Endothelial cell of umbilical vein (primary cell): ENCODE measurements around the gene EFCC1. TPM values are rescaled to one million over a fixed set of nuclear protein-coding genes. Genes with fewer than 3 reads are reported as not detected.

Experiments
- BruUV-seq: library from RNA; stranded (reverse); fragments of 400-500 nt; replicated peaks from 2 replicates; lab custom pipeline; 2021; lab: Mats Ljungman, UMichigan
- CTCF ChIA-PET: fragments of 300-600, 350-600 bp; sonication (Branson Sonifier 250); formaldehyde crosslinking; loops from one replicate; lab custom pipeline; 2021; ENCODE audit warnings: antibody characterized with exemption, inconsistent platforms; lab: Charles Lee
- POLR2A ChIA-PET: fragments of 300-600, 350-600 bp; sonication (Branson Sonifier 250); formaldehyde crosslinking; loops from one replicate; lab custom pipeline; 2021; ENCODE audit warnings: antibody characterized with exemption, inconsistent platforms; lab: Charles Lee
- DNase-seq: peaks from one replicate; pipeline ENCODE4 v3.0.0-alpha.2; 2011; ENCODE audit warnings: low read depth, low spot score
- FAIRE-seq: peaks from 2 replicates; lab custom pipeline; 2011; peaks lifted over from hg19 to GRCh38; lab: Jason Lieb, UNC
- H2AFZ ChIP-seq: 2 replicates; pipeline ENCODE4 v1.6.0; 2012; ENCODE audit warnings: low read depth, low read length, control low read depth, inconsistent platforms
- H3K27ac ChIP-seq: 2 replicates; pipeline ENCODE4 v1.5.1; 2011; ENCODE audit warnings: low read depth, mild to moderate bottlenecking, control low read depth, low read length, moderate library complexity; ENCODE audit not compliant: insufficient read depth
- H3K27me3 ChIP-seq, 2 experiments: 2 replicates each; pipeline versions ENCODE4 v1.6.0 to v1.6.1; 2011; ENCODE audit warnings: low read length in 2 of 2, mixed read lengths in 1 of 2; ENCODE audit not compliant: control insufficient read depth in 2 of 2, insufficient read depth in 2 of 2
- H3K36me3 ChIP-seq, 2 experiments: 2 replicates in 1 of 2; 3 replicates in 1 of 2; pipeline ENCODE4 v1.5.1; 2011; ENCODE audit warnings: low read length in 2 of 2, mild to moderate bottlenecking in 1 of 2, moderate library complexity in 1 of 2; ENCODE audit not compliant: control insufficient read depth in 2 of 2, insufficient read depth in 2 of 2; ENCODE audit errors: extremely low read depth in 1 of 2
- H3K4me1 ChIP-seq: 3 replicates; pipeline ENCODE4 v1.5.1; 2011; ENCODE audit warnings: mild to moderate bottlenecking, low read length; ENCODE audit not compliant: control insufficient read depth, insufficient read depth; ENCODE audit errors: extremely low read depth
- H3K4me2 ChIP-seq: 2 replicates; pipeline ENCODE4 v1.6.1; 2011; ENCODE audit warnings: low read length, control low read depth, mixed read lengths; ENCODE audit not compliant: insufficient read depth
- H3K4me3 ChIP-seq, 3 experiments: fragments of 200-600 bp in 1 of 3; sonication (generic), shearing (Covaris generic) in 1 of 3; replicated peaks in 1 of 3; 2 replicates each; pipeline ENCODE4 v1.5.1; 2011 to 2016; ENCODE audit warnings: control low read depth in 3 of 3, low read length in 3 of 3, mild to moderate bottlenecking in 2 of 3, inconsistent platforms in 1 of 3, low read depth in 1 of 3, moderate library complexity in 1 of 3; ENCODE audit not compliant: insufficient read depth in 1 of 3
- H3K79me2 ChIP-seq: 2 replicates; pipeline ENCODE4 v1.6.0; 2012; ENCODE audit warnings: low read length, inconsistent platforms; ENCODE audit not compliant: control insufficient read depth, insufficient read depth
- H3K9ac ChIP-seq: replicated peaks from 2 replicates; pipeline ENCODE3; 2011; ENCODE audit warnings: low read length, control low read depth; ENCODE audit not compliant: insufficient read depth; ENCODE audit errors: extremely low read depth
- H3K9me1 ChIP-seq: replicated peaks from 3 replicates; pipeline ENCODE4 v1.6.0; 2011; ENCODE audit warnings: mild to moderate bottlenecking, low read length; ENCODE audit not compliant: control insufficient read depth, insufficient read depth; ENCODE audit errors: extremely low read depth
- H3K9me3 ChIP-seq: replicated peaks from 2 replicates; pipeline ENCODE4 v1.5.1; 2012; ENCODE audit warnings: low read length, inconsistent platforms; ENCODE audit not compliant: control insufficient read depth, insufficient read depth
- H4K20me1 ChIP-seq: replicated peaks from 2 replicates; pipeline ENCODE3; 2011; ENCODE audit warnings: mild to moderate bottlenecking, low read length; ENCODE audit not compliant: control insufficient read depth, insufficient read depth; ENCODE audit errors: extremely low read depth
- CTCF ChIP-seq, 2 donors: IDR thresholded peaks; 1 replicate in 1 of 2; 2 replicates in 1 of 2; pipeline ENCODE4 v1.5.1; 2011; ENCODE audit warnings: low read length in 2 of 2, mild to moderate bottlenecking in 2 of 2, moderate library complexity in 2 of 2, control low read depth in 1 of 2, inconsistent platforms in 1 of 2, low read depth in 1 of 2; ENCODE audit not compliant: insufficient read depth in 1 of 2; ENCODE audit errors: extremely low read depth in 1 of 2
- EZH2 ChIP-seq: IDR thresholded peaks from 2 replicates; pipeline ENCODE4 v1.6.1; 2012; ENCODE audit warnings: borderline replicate concordance, low read depth, mild to moderate bottlenecking, moderate library complexity, low read length, inconsistent platforms; ENCODE audit not compliant: severe bottlenecking
- FOS ChIP-seq: IDR thresholded peaks from 2 replicates; pipeline ENCODE4 v1.6.1; 2011; ENCODE audit warnings: mild to moderate bottlenecking, low read length, moderate library complexity, borderline replicate concordance; ENCODE audit not compliant: insufficient read depth
- GATA2 ChIP-seq: IDR thresholded peaks from 2 replicates; pipeline ENCODE4 v1.7.0; 2011; ENCODE audit warnings: low read depth, mild to moderate bottlenecking, moderate library complexity, mixed read lengths, low read length; ENCODE audit not compliant: insufficient read length, insufficient read depth
- JUN ChIP-seq: IDR thresholded peaks from 2 replicates; pipeline ENCODE4 v1.6.1; 2011; ENCODE audit warnings: borderline replicate concordance, low read depth; ENCODE audit not compliant: insufficient read length, insufficient read depth
- MAX ChIP-seq: IDR thresholded peaks from 2 replicates; pipeline ENCODE4 v1.6.1; 2011; ENCODE audit not compliant: insufficient read depth, insufficient read length
- MYC ChIP-seq: IDR thresholded peaks from one replicate; pipeline ENCODE4 v1.6.1; 2011; ENCODE audit warnings: mild to moderate bottlenecking, low read depth, low read length
- POLR2A ChIP-seq: IDR thresholded peaks from 2 replicates; pipeline ENCODE4 v1.6.1; 2012; ENCODE audit warnings: low read depth, mild to moderate bottlenecking, control low read depth, low read length
- POLR2AphosphoS5 ChIP-seq: IDR thresholded peaks from 2 replicates; pipeline ENCODE4 v1.6.1; 2012; ENCODE audit warnings: low read depth, mild to moderate bottlenecking, control low read depth, low read length, moderate library complexity; ENCODE audit not compliant: insufficient read depth
- dilution Hi-C: fragments of 300-500 bp; cut with MboI; formaldehyde crosslinking; loops from one replicate; pipeline ENCODE4 v1.15.0; 2019; ENCODE audit warnings: low sequenced_read_pairs; ENCODE audit not compliant: extremely low pct_ligation_motif_present
- intact Hi-C: fragments of 100-400 bp; cut with micrococcal nuclease; formaldehyde crosslinking; loops from one replicate; pipeline ENCODE4 v1.10.0; 2022
- polyA plus RNA-seq, 4 experiments: library from polyadenylated mRNA; depleted of rRNA in 3 of 4; stranded (reverse) in 3 of 4; unstranded in 1 of 4; fragments of >200 nt; gene quantifications; 2 replicates each; pipeline versions ENCODE4 v1.2.1 to v1.2.3, GENCODE V29; 2011 to 2012; ENCODE audit warnings: missing spikeins in 1 of 4
- total RNA-seq: library from RNA; stranded (reverse); gene quantifications from 2 replicates; pipeline ENCODE4 v1.2.3, GENCODE V29; 2021

The EFCC1 gene
- total and polyA plus RNA-seq, 2 donors (not counting 3 experiments of a cell fraction or from before 2014, with no cell fraction given): 0.73 to 1.3 TPM

- CTCF ChIA-PET: interaction anchor here (0.7 to 5.0 kb wide), 7 partner anchors 9 to 139 kb away, joined by 3 to 34 read pairs (median 4); partner anchors contain the start of gene CFAP92
Observed at GRCh38 chr3:129023008-129023358, 21.9 kb downstream of the EFCC1 start.

More at GRCh38 chr3:129023008-129023358, 21.9 kb downstream of the EFCC1 start:
- DNase-seq (no peak), FAIRE-seq (no peak)
- H3K36me3 ChIP-seq: no peaks in the 10 kb centered on the region
- no peak overlapping the region for H3K4me3 ChIP-seq
- TF ChIP-seq CTCF (IDR thresholded peaks at IDR 0.05; ENCODE audit: extremely low read depth in 1 of 2, insufficient read depth in 1 of 2, low read depth in 1 of 2, low read length in 2 of 2) (no peak), MYC (no peak), EZH2 (no peak), POLR2A (no peak), MAX (no peak), GATA2 (no peak), POLR2AphosphoS5 (no peak), FOS (no peak), JUN (no peak)
- intact Hi-C loops: no loop called here
- no peak overlapping the region for H2AFZ ChIP-seq
- H3K27me3 ChIP-seq: no peaks in the 10 kb centered on the region
- no TSS peak for BruUV-seq
- no peaks in the 10 kb centered on the region for H3K9me1 ChIP-seq
- H4K20me1 ChIP-seq: no peaks in the 10 kb centered on the region
- H3K4me2 ChIP-seq: no peak overlapping the region
- no peaks in the 10 kb centered on the region for H3K9me3 ChIP-seq
- dilution Hi-C loops: no loop called here
- H3K4me1 ChIP-seq: peaks cover 10% of the 10 kb centered on the region
- no peaks in the 10 kb centered on the region for H3K79me2 ChIP-seq
- POLR2A ChIA-PET: interaction anchor here (0.6 kb wide), 1 partner anchor 22 kb away, joined by 3 read pairs; no protein-coding TSS in a partner anchor
- no peak overlapping the region for H3K9ac ChIP-seq
- H3K27ac ChIP-seq: no peak overlapping the region
